H9 (cell line): ENCODE data around the gene GSTA5. TPM values are rescaled to one million over a fixed set of nuclear protein-coding genes. Genes with fewer than 3 reads are reported as not detected.

Source experiments
- DNase-seq: peaks from one replicate; pipeline ENCODE4 v3.0.0-alpha.2; 2017
- H2AFZ ChIP-seq: one replicate; pipeline ENCODE4 v1.6.1; 2013; ENCODE audit warnings: mild to moderate bottlenecking, low read length, control low read depth, moderate library complexity
- H2AK5ac ChIP-seq: 2 replicates; pipeline ENCODE4 v1.6.1; 2013; ENCODE audit warnings: low read length, control low read depth, mixed read lengths; ENCODE audit not compliant: insufficient read length
- H2BK120ac ChIP-seq: one replicate; pipeline ENCODE4 v1.6.1; 2013; ENCODE audit warnings: low read depth, mild to moderate bottlenecking, low read length, control low read depth, inconsistent platforms; ENCODE audit not compliant: poor library complexity, severe bottlenecking
- H2BK12ac ChIP-seq: 2 replicates; pipeline ENCODE4 v1.6.1; 2013; ENCODE audit warnings: low read length, control low read depth, mixed read lengths, low read depth; ENCODE audit not compliant: insufficient read length
- H2BK15ac ChIP-seq: 2 replicates; pipeline ENCODE4 v1.6.1; 2013; ENCODE audit warnings: low read depth, low read length, control low read depth
- H2BK20ac ChIP-seq: one replicate; pipeline ENCODE4 v1.6.1; 2013; ENCODE audit warnings: low read depth, mild to moderate bottlenecking, low read length, control low read depth, inconsistent platforms; ENCODE audit not compliant: poor library complexity, severe bottlenecking
- H2BK5ac ChIP-seq: 2 replicates; pipeline ENCODE4 v1.6.1; 2013; ENCODE audit warnings: low read length, control low read depth, mixed read lengths; ENCODE audit not compliant: insufficient read length
- H3K14ac ChIP-seq: 2 replicates; pipeline ENCODE4 v1.6.1; 2013; ENCODE audit warnings: low read length, control low read depth; ENCODE audit not compliant: insufficient read depth
- H3K18ac ChIP-seq: 2 replicates; pipeline ENCODE4 v1.6.1; 2013; ENCODE audit warnings: low read depth, mild to moderate bottlenecking, mixed read lengths, low read length, control low read depth; ENCODE audit not compliant: insufficient read length
- H3K23ac ChIP-seq: 2 replicates; pipeline ENCODE4 v1.6.1; 2013; ENCODE audit warnings: low read length, control low read depth, mixed read lengths, low read depth; ENCODE audit not compliant: insufficient read length
- H3K23me2 ChIP-seq: 2 replicates; pipeline ENCODE4 v1.6.1; 2013; ENCODE audit warnings: low read depth, mild to moderate bottlenecking, mixed read lengths, low read length, control low read depth; ENCODE audit not compliant: insufficient read length, poor library complexity, severe bottlenecking
- H3K27ac ChIP-seq: 2 replicates; pipeline ENCODE4 v1.5.1; 2013; ENCODE audit warnings: low read length, control low read depth, mixed read lengths, low read depth; ENCODE audit not compliant: insufficient read length
- H3K27me3 ChIP-seq: 2 replicates; pipeline ENCODE4 v1.6.1; 2013; ENCODE audit warnings: low read length, control low read depth, inconsistent platforms; ENCODE audit not compliant: insufficient read depth
- H3K4ac ChIP-seq: 2 replicates; pipeline ENCODE4 v1.6.1; 2013; ENCODE audit warnings: low read depth, mild to moderate bottlenecking, control low read depth, inconsistent platforms, low read length, moderate library complexity
- H3K4me1 ChIP-seq: 2 replicates; pipeline ENCODE4 v1.6.1; 2013; ENCODE audit warnings: low read length, control low read depth, inconsistent platforms; ENCODE audit not compliant: insufficient read depth
- H3K4me2 ChIP-seq: 2 replicates; pipeline ENCODE4 v1.6.1; 2013; ENCODE audit warnings: low read length, control low read depth, mixed read lengths; ENCODE audit not compliant: insufficient read length, insufficient read depth
- H3K56ac ChIP-seq: 2 replicates; pipeline ENCODE4 v1.6.1; 2013; ENCODE audit warnings: low read depth, mild to moderate bottlenecking, mixed read lengths, low read length, control low read depth; ENCODE audit not compliant: insufficient read length
- H3K79me1 ChIP-seq: 2 replicates; pipeline ENCODE4 v1.6.1; 2013; ENCODE audit warnings: low read depth, mild to moderate bottlenecking, moderate library complexity, low read length, control low read depth, inconsistent platforms; ENCODE audit not compliant: insufficient read depth, poor library complexity, severe bottlenecking
- H3K79me2 ChIP-seq: 2 replicates; pipeline ENCODE4 v1.6.1; 2013; ENCODE audit warnings: low read length, control low read depth, inconsistent platforms; ENCODE audit not compliant: insufficient read depth
- H3K9ac ChIP-seq: 2 replicates; pipeline ENCODE4 v1.6.1; 2013; ENCODE audit warnings: low read length, control low read depth, mixed read lengths; ENCODE audit not compliant: insufficient read length; ENCODE audit errors: extremely low read depth
- H3K9me3 ChIP-seq: one replicate; pipeline ENCODE4 v1.6.1; 2013; ENCODE audit warnings: low read depth, low read length, inconsistent platforms; ENCODE audit not compliant: control insufficient read depth
- H3T11ph ChIP-seq: one replicate; pipeline ENCODE4 v1.6.1; 2013; ENCODE audit warnings: mild to moderate bottlenecking, low read length, control low read depth, inconsistent platforms
- H4K20me1 ChIP-seq: one replicate; pipeline ENCODE4 v1.6.1; 2013; ENCODE audit not compliant: control insufficient read depth, insufficient read length, insufficient read depth
- H4K5ac ChIP-seq: 2 replicates; pipeline ENCODE4 v1.6.1; 2013; ENCODE audit warnings: low read depth, mild to moderate bottlenecking, mixed read lengths, low read length, control low read depth; ENCODE audit not compliant: insufficient read length
- H4K8ac ChIP-seq: replicated peaks from 2 replicates; pipeline ENCODE4 v1.6.1; 2013; ENCODE audit warnings: low read length, control low read depth, mixed read lengths, low read depth; ENCODE audit not compliant: insufficient read length
- H4K91ac ChIP-seq: 2 replicates; pipeline ENCODE4 v1.6.1; 2013; ENCODE audit warnings: low read depth, mild to moderate bottlenecking, moderate library complexity, mixed read lengths, low read length, control low read depth; ENCODE audit not compliant: insufficient read length
- H3K27ac Mint-ChIP-seq, 3 experiments: 2 replicates in 2 of 3; 3 replicates in 1 of 3; pipeline ENCODE4 v1.8.0; 2020 to 2021; ENCODE audit warnings: mixed read lengths in 3 of 3, mild to moderate bottlenecking in 1 of 3, moderate library complexity in 1 of 3
- H3K27me3 Mint-ChIP-seq: 2 replicates; pipeline ENCODE4 v1.8.0; 2021; ENCODE audit warnings: low read depth, mild to moderate bottlenecking, moderate library complexity, mixed read lengths
- H3K36me3 Mint-ChIP-seq, 3 experiments: 2 replicates in 2 of 3; 3 replicates in 1 of 3; pipeline ENCODE4 v1.8.0; 2020 to 2021; ENCODE audit warnings: low read depth in 3 of 3, mixed read lengths in 3 of 3; ENCODE audit not compliant: insufficient read depth in 1 of 3
- H3K4me1 Mint-ChIP-seq, 2 experiments: 2 replicates each; pipeline ENCODE4 v1.8.0; 2020; ENCODE audit warnings: mixed read lengths in 2 of 2
- H3K4me3 Mint-ChIP-seq, 2 experiments: 2 replicates in 1 of 2; 3 replicates in 1 of 2; pipeline ENCODE4 v1.8.0; 2020 to 2021; ENCODE audit warnings: mild to moderate bottlenecking in 2 of 2, mixed read lengths in 2 of 2, moderate library complexity in 1 of 2
- H3K9me3 Mint-ChIP-seq, 2 experiments: 2 replicates in 1 of 2; 3 replicates in 1 of 2; pipeline ENCODE4 v1.8.0; 2020; ENCODE audit warnings: mild to moderate bottlenecking in 2 of 2, mixed read lengths in 2 of 2, moderate library complexity in 1 of 2
- CTCF ChIP-seq: fragments of 200-600 bp; sonication (generic); conservative IDR thresholded peaks from 3 replicates; pipeline ENCODE4 v1.8.0; 2021; ENCODE audit warnings: antibody characterized with exemption, mild to moderate bottlenecking
- WGBS: extraction: QIAGEN DNeasy Blood & Tissue Kit; methylation state at CpG from one replicate; pipeline ENCODE4 v1.1.7; 2013; ENCODE audit warnings: missing lambda C conversion rate, low lambda C conversion rate, mixed read lengths; ENCODE audit not compliant: insufficient read length; ENCODE audit errors: extremely low coverage; 5-methylcytosine and 5-hydroxymethylcytosine counted together
- total RNA-seq: library from RNA; stranded (reverse); gene quantifications from 2 replicates; pipeline ENCODE4 v1.2.1, GENCODE V29; 2021

GSTA5 gene
- total RNA-seq, 1 experiment from 2014 or later, result not detected

- Histone ChIP-seq H3K18ac (no peak overlapping the region), H2BK5ac (no peak overlapping the region), H2BK20ac (no peak overlapping the region), H3K79me2 (no peaks in the 10 kb centered on the region), H2BK15ac (no peak overlapping the region), H3K79me1 (no peaks in the 10 kb centered on the region), H3K4ac (no peak overlapping the region), H3K4me1 (no peaks in the 10 kb centered on the region), H3K23me2 (peaks cover 3% of the 10 kb centered on the region), H3K56ac (no peak overlapping the region), H3K9ac (no peak overlapping the region), H2AK5ac (no peak overlapping the region), H2BK120ac (no peak overlapping the region), H4K20me1 (no peaks in the 10 kb centered on the region), H3T11ph (no peak overlapping the region), H2AFZ (no peak overlapping the region), H4K91ac (no peak overlapping the region), H4K5ac (no peak overlapping the region), H3K23ac (no peak overlapping the region), H4K8ac (peak overlapping the region; percentile 21), H3K27me3 (no peaks in the 10 kb centered on the region), H3K27ac (no peak overlapping the region), H3K9me3 (no peaks in the 10 kb centered on the region), H2BK12ac (no peak overlapping the region), H3K14ac (no peak overlapping the region; the same call in 1 of the 2 replicates), H3K4me2 (peak overlapping the region; percentile 82)
- no peak for DNase-seq
- H3K4me3 Mint-ChIP-seq, result peak overlapping the region; percentile 65 to 75; a peak in 3 of 5 replicates
- 0 out of 2 replicates have a peak, but pooled peaks cover 2% of the 10 kb centered on the region for H3K27me3 Mint-ChIP-seq
- peaks cover 8 to 9% of the 10 kb centered on the region in 2 experiments for H3K4me1 Mint-ChIP-seq
- no peaks in the 10 kb centered on the region for H3K9me3 Mint-ChIP-seq
- H3K27ac Mint-ChIP-seq, result no peak overlapping the region
- no peaks in the 10 kb centered on the region for H3K36me3 Mint-ChIP-seq
- TF ChIP-seq CTCF, result no peak
- no CpG with 5 or more reads among the region's 4 CpGs for WGBS
These were observed 41.0 kb upstream of the GSTA5 start for GRCh38 chr6:52881662-52881995.
